Measurements from ENCODE around the gene MTERF4.

Gene MTERF4

DNA sequence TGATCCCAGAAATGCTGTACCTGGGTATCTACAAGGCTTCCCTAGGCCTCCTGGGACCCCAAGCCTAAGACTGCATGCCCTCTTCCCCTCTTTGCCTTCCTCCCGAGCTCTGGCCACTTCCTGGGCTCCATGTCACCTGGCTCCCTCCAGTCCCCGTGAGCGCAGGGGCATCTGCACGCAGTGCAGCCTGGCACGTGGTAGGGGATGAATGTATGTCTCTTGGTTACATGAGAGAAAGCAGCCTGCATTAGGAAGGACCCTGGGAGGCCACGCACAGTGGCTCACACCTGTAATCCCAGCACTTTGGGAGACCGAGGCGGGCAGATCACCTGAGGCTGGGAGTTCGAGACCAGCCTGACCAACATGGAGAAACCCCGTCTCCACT, 31.3 kb upstream of the MTERF4 start:
- DNase-seq = no peak

- no peak for DNase-seq
Observed at GRCh38 chr2:241132538-241133435, 30.7 kb upstream of the MTERF4 start.

- DNase-seq = no peak
Observed at GRCh38 chr2:241131531-241131930, 29.4 kb upstream of the MTERF4 start.

- no peak for DNase-seq
Observed at GRCh38 chr2:241130316-241130715, 28.2 kb upstream of the MTERF4 start.

DNA sequence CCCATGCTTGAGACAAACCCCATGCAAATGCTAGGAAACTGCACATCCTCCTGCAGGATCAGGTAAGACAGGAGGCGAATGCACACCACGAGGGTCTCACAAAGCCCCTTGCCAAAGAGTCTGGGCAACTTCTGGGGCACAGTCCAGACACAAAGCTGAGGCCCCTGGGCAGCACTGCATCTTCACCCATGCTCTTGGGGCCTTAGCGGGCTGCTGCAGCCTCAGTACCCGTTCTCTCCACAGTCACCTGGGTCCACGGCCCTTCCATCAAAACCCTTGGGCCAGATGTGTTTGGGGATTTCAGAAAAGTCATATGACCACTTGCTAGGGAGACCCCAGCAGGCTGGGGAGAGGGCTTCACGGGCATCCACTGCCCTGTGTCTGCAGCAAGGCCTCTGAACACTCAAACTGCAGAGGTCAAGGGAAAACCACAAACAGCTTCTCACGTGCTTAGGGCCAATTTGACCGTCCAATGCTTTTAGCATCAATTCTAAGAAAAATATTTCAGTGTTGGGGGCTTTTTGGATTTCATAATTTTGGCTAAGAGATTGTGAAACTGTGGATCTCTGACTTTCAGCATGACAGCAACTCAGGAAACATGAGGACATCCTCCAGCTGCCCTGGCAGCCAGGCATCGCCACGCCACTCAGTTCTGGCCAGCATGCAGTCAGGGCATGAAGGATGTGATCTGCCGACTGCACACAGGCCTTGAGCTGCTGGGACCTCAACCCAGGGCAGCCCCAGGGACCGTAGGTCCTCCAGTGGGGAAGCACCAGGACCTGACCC, 27.2 kb upstream of the MTERF4 start:
- DNase-seq = no peak

DNA sequence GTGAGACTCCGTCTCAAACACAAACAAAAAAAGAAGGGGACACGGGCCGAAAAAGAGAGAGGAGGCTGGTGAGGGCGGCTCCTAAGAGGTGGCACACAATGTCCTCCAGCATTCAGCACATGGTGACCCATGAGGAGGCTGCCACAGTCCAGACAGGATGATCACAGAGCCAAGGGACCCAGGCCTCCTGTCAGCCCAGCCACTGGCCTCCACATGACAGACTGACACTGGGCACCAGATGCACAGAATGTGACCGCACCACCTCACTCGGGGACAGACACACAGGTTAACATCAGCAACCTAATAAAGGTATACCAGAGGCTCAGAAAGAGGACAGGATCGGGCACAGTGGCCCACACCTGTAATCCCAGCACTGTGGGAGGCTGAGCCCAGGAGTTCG, 26.2 kb upstream of the MTERF4 start:
- no peak for DNase-seq

- no peak for DNase-seq
Observed at GRCh38 chr2:241126771-241127202, 24.7 kb upstream of the MTERF4 start.

DNA sequence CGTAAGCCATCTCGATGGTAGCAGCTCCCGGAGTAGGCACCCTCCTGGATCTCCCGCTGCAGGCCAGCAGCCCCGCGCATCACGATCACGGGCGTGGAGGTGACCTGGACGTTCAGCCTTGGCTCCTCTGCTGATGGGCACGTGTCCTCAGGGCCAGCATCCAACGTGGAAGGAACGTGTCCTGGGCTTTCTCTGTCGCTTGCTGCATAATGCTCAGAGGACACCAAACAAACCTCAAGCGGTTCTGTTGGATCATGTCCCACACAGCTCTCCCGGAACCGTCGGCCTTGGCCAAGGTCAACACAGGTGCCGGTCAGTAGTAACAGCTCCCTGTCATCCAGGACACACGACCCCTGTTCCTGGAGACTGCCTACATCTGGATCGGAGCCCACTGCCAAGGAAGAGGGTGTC, 24.1 kb upstream of the MTERF4 start:
- no peak for DNase-seq

DNA sequence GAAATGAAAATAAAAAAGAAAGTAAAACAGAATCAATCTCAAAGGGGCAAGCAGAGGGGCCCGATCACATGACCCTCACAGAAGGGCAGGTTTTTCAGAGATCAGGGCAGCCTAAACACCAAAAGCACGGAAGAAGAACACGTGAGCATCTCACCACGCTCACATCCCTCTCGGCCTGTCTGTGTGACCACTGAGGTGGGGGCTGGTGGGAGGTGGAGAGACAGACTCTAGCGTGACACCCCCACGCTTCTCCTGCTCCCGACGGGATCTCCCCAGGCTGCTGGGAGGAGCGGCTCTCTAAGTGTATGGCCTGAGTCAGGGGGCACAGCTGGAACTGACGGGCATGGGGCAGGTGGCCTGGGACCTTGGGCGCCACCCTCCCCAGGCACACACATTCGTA, 23.5 kb upstream of the MTERF4 start:
- no peak for DNase-seq

DNA sequence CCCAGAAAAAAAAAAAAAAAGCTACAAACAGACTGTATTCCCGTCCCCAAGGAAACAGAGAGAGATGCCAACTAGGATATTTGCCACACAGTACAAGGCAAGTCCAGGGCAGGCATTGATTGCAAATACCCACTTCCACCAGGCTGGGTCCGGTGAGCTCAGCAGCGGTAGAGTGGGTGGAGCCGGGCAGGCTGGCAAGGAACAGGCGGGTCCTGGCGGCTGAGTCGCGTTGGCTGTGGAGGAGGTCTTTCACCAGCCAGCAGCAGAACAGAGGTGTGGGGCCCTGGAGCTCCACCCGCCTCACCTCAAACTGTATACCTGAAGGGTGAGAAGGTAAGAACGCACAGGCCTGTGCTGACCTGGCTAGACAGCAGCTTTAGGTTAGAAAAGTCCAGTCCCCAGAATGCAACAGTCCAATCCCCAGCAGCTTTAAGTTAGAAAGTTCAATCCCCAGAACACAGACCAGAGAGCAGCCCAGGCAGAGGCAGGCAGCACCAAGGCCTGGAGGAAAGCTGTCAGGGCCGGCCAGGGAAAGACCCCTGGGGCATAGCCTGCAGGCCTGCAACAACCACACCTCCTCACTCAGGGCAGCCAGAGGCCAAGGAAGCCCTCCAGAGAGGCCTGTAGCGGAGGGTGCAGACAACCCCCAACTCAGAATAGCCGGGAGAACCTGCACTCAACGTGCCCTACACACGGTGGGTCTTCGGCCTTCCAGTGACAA, 21.9 kb upstream of the MTERF4 start:
- no peak for DNase-seq

- DNase-seq = no peak
Observed at GRCh38 chr2:241122376-241123002, 20.4 kb upstream of the MTERF4 start.

DNA sequence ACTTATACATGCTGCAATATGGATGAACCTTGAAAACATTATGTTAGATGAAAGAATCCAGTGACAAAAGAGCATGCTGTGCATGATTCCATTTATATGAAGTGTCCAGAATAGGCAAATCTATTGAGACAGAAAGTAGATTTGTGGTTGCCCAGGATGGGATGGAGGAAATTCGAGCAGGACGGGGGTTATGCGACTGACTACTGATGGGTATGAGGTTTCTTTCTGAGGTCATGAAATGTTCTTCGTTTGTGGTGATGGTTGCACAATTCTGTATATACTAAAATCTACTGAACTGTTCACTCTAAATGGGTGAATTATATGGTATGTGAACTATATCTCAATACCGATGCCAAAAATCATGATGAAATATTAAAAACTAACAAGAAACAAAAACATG, 18.9 kb upstream of the MTERF4 start:
- DNase-seq = no peak

GRCh38 chr2:241120440-241120839, 18.4 kb upstream of the MTERF4 start:
- DNase-seq = no peak

- DNase-seq = no peak
Observed at GRCh38 chr2:241118737-241119505, 16.8 kb upstream of the MTERF4 start.

DNA sequence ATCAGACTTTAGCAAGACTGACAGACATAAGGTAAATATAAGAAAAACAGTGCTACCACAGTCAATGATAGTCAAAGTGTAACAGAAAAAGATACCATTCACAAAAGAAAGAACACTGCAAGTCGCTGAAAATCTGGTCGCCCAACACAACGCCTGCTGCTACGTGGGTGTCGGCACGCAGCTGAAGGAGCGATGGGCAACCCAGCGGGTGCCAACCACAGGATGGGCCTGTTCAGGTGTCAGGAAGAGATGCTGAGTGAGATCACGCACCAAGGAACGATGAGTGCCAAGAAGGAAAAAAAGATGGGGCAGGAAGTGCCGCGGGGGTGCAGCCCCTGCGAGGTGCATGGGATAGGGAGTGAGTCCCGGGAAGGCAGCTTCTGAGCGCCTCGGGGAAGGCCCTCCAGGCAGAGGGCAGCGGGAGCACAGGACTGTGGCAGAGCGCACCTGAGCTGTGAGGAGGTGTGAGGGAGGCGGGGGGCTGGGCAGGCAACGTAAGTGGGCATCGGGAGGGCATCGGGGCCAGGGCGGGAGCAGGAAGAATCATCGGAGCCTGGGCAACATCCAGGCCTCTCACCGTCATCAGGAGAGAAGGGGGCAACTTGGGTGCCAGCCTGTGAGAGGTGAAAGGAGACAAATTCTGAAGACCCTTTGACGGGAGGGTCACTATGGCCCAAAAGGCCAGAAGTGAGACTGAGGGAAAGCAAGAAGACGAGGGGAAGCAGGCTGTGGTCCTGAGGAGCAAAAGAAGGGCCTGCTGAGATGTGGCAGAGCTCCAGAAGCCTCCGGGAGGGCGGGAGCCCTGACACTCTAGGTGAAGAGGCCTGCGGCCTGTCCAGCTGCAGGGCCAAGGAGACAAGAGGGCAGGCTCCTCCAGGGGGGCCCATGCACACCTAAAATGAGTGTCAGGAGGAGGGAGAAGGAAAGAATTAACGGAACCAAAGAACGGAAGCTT, 14.8 kb upstream of the MTERF4 start:
- no peak for DNase-seq

DNA sequence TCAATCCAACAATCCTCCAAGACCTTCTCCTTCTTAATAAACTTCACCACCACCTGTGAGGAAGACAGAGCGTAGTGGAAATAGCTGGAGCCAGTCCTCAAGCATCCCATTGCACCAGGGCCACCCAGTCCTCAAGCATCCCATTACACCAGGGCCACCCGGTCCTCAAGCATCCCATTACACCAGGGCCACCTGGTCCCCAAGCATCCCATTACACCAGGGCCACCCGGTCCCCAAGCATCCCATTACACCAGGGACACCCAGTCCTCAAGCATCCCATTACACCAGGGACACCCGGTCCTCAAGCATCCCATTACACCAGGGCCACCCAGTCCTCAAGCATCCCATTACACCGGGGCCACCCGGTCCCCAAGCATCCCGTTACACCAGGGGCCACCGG, 13.3 kb upstream of the MTERF4 start:
- DNase-seq = no peak

DNA sequence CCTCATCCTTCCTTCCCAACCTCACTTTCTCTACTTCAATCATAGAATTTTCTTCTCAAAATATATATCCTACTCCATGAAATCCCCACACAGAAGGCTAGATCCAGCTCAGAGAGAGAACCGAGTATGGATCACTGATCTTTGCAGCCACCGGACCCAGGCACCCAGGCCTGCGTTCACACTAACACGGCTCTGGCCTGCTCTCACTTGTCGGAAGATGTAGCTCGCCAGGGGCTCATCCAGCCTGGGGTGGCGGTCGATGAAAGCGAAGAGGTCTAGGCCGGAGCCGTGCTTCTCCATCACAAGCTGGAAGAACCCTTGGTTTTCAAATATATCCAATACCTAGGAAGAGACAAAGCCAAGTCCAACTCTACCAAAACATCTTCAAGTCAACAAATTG, 12.7 kb upstream of the MTERF4 start:
- no peak for DNase-seq

DNA sequence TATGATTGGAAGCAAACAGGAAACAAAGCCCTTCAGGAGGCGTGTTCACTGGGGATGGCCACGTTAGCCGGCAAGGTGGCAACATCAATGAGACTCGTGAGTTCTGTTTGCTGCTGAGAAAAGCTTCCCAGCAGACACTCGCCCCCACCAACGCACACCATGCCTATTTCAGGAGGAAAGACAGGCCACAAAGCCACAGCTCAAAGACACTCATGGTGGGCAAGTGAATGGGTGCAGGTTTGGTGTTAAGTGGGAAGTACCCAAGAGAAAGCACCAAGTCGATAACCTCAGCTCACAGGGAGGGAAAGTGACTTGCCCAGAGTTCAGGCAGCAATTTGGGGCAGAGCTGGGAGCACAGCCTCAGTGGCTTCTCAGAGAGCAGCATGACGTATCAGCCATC, 10.5 kb upstream of the MTERF4 start:
- DNase-seq = no peak

- DNase-seq = no peak
Observed at GRCh38 chr2:241112046-241112445, 10.0 kb upstream of the MTERF4 start.

- no peak for DNase-seq
Observed at GRCh38 chr2:241111440-241111805, 9.3 kb upstream of the MTERF4 start.
